Skin epidermis (tissue), 12 donors: ENCODE results near the gene LYZL4.

Experiments
- H3K27ac ChIP-seq, 21 experiments: fragments of 200-600 bp; sonication (generic) in 11 of 21; one replicate each; pipeline ENCODE4 v1.5.0; 2020; ENCODE audit warnings: mild to moderate bottlenecking in 3 of 21, inconsistent platforms in 2 of 21, moderate library complexity in 2 of 21
- H3K4me3 ChIP-seq, 7 experiments: fragments of 200-600 bp; sonication (generic) in 2 of 7; one replicate each; pipeline ENCODE4 v1.5.0; 2020; ENCODE audit warnings: inconsistent platforms in 2 of 7, mild to moderate bottlenecking in 2 of 7, moderate library complexity in 1 of 7

LYZL4 gene

GRCh38 chr3:42430781-42431532 lies 20.5 kb upstream of the LYZL4 start:
- H3K27ac ChIP-seq = no peak overlapping the region
- H3K4me3 ChIP-seq = no peak overlapping the region

- H3K27ac ChIP-seq = no peak overlapping the region
- no peak overlapping the region for H3K4me3 ChIP-seq
Observed at GRCh38 chr3:42428830-42429229, 18.4 kb upstream of the LYZL4 start.

GRCh38 chr3:42425736-42426407 lies 15.5 kb upstream of the LYZL4 start:
- no peak overlapping the region for H3K27ac ChIP-seq

GRCh38 chr3:42424911-42425310 lies 14.5 kb upstream of the LYZL4 start:
- no peak overlapping the region for H3K4me3 ChIP-seq
- no peak overlapping the region for H3K27ac ChIP-seq

More at GRCh38 chr3:42425736-42426407, 15.5 kb upstream of the LYZL4 start:
- H3K4me3 ChIP-seq = no peak overlapping the region

- Histone ChIP-seq H3K4me3 (no peak overlapping the region), H3K27ac (no peak overlapping the region)
Observed at GRCh38 chr3:42421818-42422796, 11.7 kb upstream of the LYZL4 start.

- no peak overlapping the region for H3K4me3 ChIP-seq
Observed at GRCh38 chr3:42419563-42419962, 9.2 kb upstream of the LYZL4 start.

GRCh38 chr3:42412526-42413155 lies 2.2 kb upstream of the LYZL4 start:
- no peak overlapping the region for H3K27ac ChIP-seq
- no peak overlapping the region for H3K4me3 ChIP-seq

More at GRCh38 chr3:42419563-42419962, 9.2 kb upstream of the LYZL4 start:
- no peak overlapping the region for H3K27ac ChIP-seq

- H3K27ac ChIP-seq = no peak overlapping the region
- no peak overlapping the region for H3K4me3 ChIP-seq
Observed at GRCh38 chr3:42411429-42411828, 1.0 kb upstream of the LYZL4 start.

- Histone ChIP-seq H3K4me3 (no peak overlapping the region), H3K27ac (no peak overlapping the region)
Observed at GRCh38 chr3:42408156-42408555, 2.3 kb downstream of the LYZL4 start.

GRCh38 chr3:42406727-42407450 lies 3.5 kb downstream of the LYZL4 start:
- H3K4me3 ChIP-seq = no peak overlapping the region
- H3K27ac ChIP-seq = no peak overlapping the region

GRCh38 chr3:42405857-42406256 lies 4.6 kb downstream of the LYZL4 start:
- H3K4me3 ChIP-seq = no peak overlapping the region
- no peak overlapping the region for H3K27ac ChIP-seq

GRCh38 chr3:42403737-42404136 lies 6.7 kb downstream of the LYZL4 start:
- no peak overlapping the region for H3K4me3 ChIP-seq

GRCh38 chr3:42402394-42403096 lies 7.9 kb downstream of the LYZL4 start:
- no peak overlapping the region for H3K4me3 ChIP-seq
- H3K27ac ChIP-seq = no peak overlapping the region

More at GRCh38 chr3:42403737-42404136, 6.7 kb downstream of the LYZL4 start:
- no peak overlapping the region for H3K27ac ChIP-seq

- no peak overlapping the region for H3K27ac ChIP-seq
- H3K4me3 ChIP-seq = no peak overlapping the region
Observed at GRCh38 chr3:42398080-42398479, 12.3 kb downstream of the LYZL4 start.

GRCh38 chr3:42397644-42398043 lies 12.8 kb downstream of the LYZL4 start:
- H3K27ac ChIP-seq = no peak overlapping the region
- H3K4me3 ChIP-seq = no peak overlapping the region

- Histone ChIP-seq H3K4me3 (no peak overlapping the region), H3K27ac (no peak overlapping the region)
Observed at GRCh38 chr3:42394579-42395288, 15.7 kb downstream of the LYZL4 start.

GRCh38 chr3:42387802-42388651 lies 22.4 kb downstream of the LYZL4 start:
- no peak overlapping the region for H3K27ac ChIP-seq

More at GRCh38 chr3:42387802-42388651, 22.4 kb downstream of the LYZL4 start:
- H3K4me3 ChIP-seq = no peak overlapping the region
